ENCODE data around the gene PITX1. TPM values are rescaled to one million over a fixed set of nuclear protein-coding genes. Genes with fewer than 3 reads are reported as not detected.
A peak's percentile ranks its signal among the peaks of the same experiment; 100 is the strongest.

Gene PITX1
- polyA plus RNA-seq, 3 donors = not detected

GRCh38 chr5:135045488-135045887, 11.5 kb upstream of the PITX1 start:
- Mint-ChIP-seq H3K4me1 (no peaks in the 10 kb centered on the region), H3K27ac (no peak overlapping the region), H3K4me3 (peak overlapping the region in 1 of 2 donors; percentile 17), H3K9me3 (peaks cover 0 to 9% (median 0%) of the 10 kb centered on the region in 7 donors), H3K36me3 (peaks cover 0 to 1% of the 10 kb centered on the region in 2 donors), H3K27me3 (ENCODE audit: low read depth in 3 of 3) (peaks cover 62 to 97% (median 77%) of the 10 kb centered on the region in 3 donors)
- no peak overlapping the region for H3K4me2 ChIP-seq (replicated peaks; ENCODE audit: extremely low read depth, low read length, poor library complexity, severe bottlenecking)
- H4K20me1 ChIP-seq (ENCODE audit: insufficient read depth, low read length) = no peaks in the 10 kb centered on the region
- no peak for TF ChIP-seq CTCF (IDR thresholded peaks at IDR 0.05)
- no peak overlapping the region for H3K9ac ChIP-seq (ENCODE audit: insufficient read depth, low read length, poor library complexity, severe bottlenecking)
- no peak overlapping the region for H3K4me3 ChIP-seq (replicated peaks in 1 of 3; ENCODE audit: low read depth in 2 of 3, low read length in 3 of 3)
- H3K9me3 ChIP-seq (replicated peaks in 1 of 2; ENCODE audit: control insufficient read depth in 1 of 2, insufficient read depth in 1 of 2, low read length in 2 of 2) = peaks cover 0 to 21% of the 10 kb centered on the region in 2 donors
- H3K27ac ChIP-seq (ENCODE audit: low read depth in 1 of 2, low read length in 2 of 2) = no peak overlapping the region
- H2AFZ ChIP-seq (ENCODE audit: insufficient read depth, low read depth, low read length, poor library complexity, severe bottlenecking) = no peak overlapping the region
- no peak for DNase-seq
- H3K27me3 ChIP-seq (ENCODE audit: control insufficient read depth in 2 of 2, insufficient read depth in 2 of 2, low read length in 2 of 2) = peaks cover 40 to 90% of the 10 kb centered on the region in 2 donors
- no peaks in the 10 kb centered on the region for H3K4me1 ChIP-seq (ENCODE audit: control insufficient read depth in 1 of 2, insufficient read depth in 2 of 2, low read length in 2 of 2)
- intact Hi-C loops (cut with micrococcal nuclease) = no loop called here
- H3K79me2 ChIP-seq (ENCODE audit: insufficient read depth, low read length) = no peaks in the 10 kb centered on the region
- H3K36me3 ChIP-seq (replicated peaks in 1 of 2; ENCODE audit: control insufficient read depth in 1 of 2, insufficient read depth in 2 of 2, low read length in 2 of 2) = no peaks in the 10 kb centered on the region

GRCh38 chr5:135042595-135042994, 8.6 kb upstream of the PITX1 start:
- DNase-seq = no peak
- H3K4me3 Mint-ChIP-seq = peak overlapping the region in 1 of 2 donors; percentile 74
- H3K36me3 Mint-ChIP-seq = peaks cover 0 to 1% of the 10 kb centered on the region in 2 donors
- H3K9me3 Mint-ChIP-seq = peaks cover 0 to 13% (median 0%) of the 10 kb centered on the region in 7 donors
- H3K27me3 Mint-ChIP-seq (ENCODE audit: low read depth in 3 of 3) = peaks cover 63 to 96% (median 76%) of the 10 kb centered on the region in 3 donors
- Histone ChIP-seq H3K9ac (ENCODE audit: insufficient read depth, low read length, poor library complexity, severe bottlenecking) (no peak overlapping the region), H3K4me1 (ENCODE audit: control insufficient read depth in 1 of 2, insufficient read depth in 2 of 2, low read length in 2 of 2) (peaks cover 0 to 5% of the 10 kb centered on the region in 2 donors), H3K9me3 (replicated peaks in 1 of 2; ENCODE audit: control insufficient read depth in 1 of 2, insufficient read depth in 1 of 2, low read length in 2 of 2) (peaks cover 4 to 38% of the 10 kb centered on the region in 2 donors), H4K20me1 (ENCODE audit: insufficient read depth, low read length) (no peaks in the 10 kb centered on the region), H3K27ac (ENCODE audit: low read depth in 1 of 2, low read length in 2 of 2) (no peak overlapping the region), H3K79me2 (ENCODE audit: insufficient read depth, low read length) (no peaks in the 10 kb centered on the region), H2AFZ (ENCODE audit: insufficient read depth, low read depth, low read length, poor library complexity, severe bottlenecking) (no peak overlapping the region), H3K36me3 (replicated peaks in 1 of 2; ENCODE audit: control insufficient read depth in 1 of 2, insufficient read depth in 2 of 2, low read length in 2 of 2) (no peaks in the 10 kb centered on the region), H3K4me3 (replicated peaks in 1 of 3; ENCODE audit: low read depth in 2 of 3, low read length in 3 of 3) (no peak overlapping the region), H3K27me3 (ENCODE audit: control insufficient read depth in 2 of 2, insufficient read depth in 2 of 2, low read length in 2 of 2) (peaks cover 58 to 87% of the 10 kb centered on the region in 2 donors), H3K4me2 (replicated peaks; ENCODE audit: extremely low read depth, low read length, poor library complexity, severe bottlenecking) (no peak overlapping the region)
- intact Hi-C loops (cut with micrococcal nuclease) = no loop called here
- no peak for TF ChIP-seq CTCF (IDR thresholded peaks at IDR 0.05)
- H3K4me1 Mint-ChIP-seq = peaks cover 3% of the 10 kb centered on the region
- H3K27ac Mint-ChIP-seq = no peak overlapping the region
- no CpG with 5 or more reads among the region's 1 CpG for WGBS (ENCODE audit: insufficient coverage)
